Large intestine (tissue), 3 donors: ENCODE measurements around the gene RPS6KA4. TPM values are rescaled to one million over a fixed set of nuclear protein-coding genes. Genes with fewer than 3 reads are reported as not detected.
"Not testable (repeated sequence)": the region's sequence is repeated elsewhere in the genome, so short reads cannot be mapped to it uniquely, and the experiment has no call there.

Experiments used
- DNase-seq, 2 donors: peaks; one replicate each; pipeline versions ENCODE4 v3.0.0 to v3.0.0-alpha.2; 2013
- H3K27ac ChIP-seq: one replicate; pipeline ENCODE4 v1.5.1; 2013; ENCODE audit warnings: low read length
- H3K27me3 ChIP-seq: 2 replicates; pipeline ENCODE4 v1.6.1; 2013; ENCODE audit warnings: low read length; ENCODE audit not compliant: control insufficient read depth, insufficient read depth
- H3K36me3 ChIP-seq: 2 replicates; pipeline ENCODE4 v1.6.1; 2013; ENCODE audit warnings: low read length; ENCODE audit not compliant: control insufficient read depth, insufficient read depth
- H3K4me1 ChIP-seq: one replicate; pipeline ENCODE4 v1.6.1; 2013; ENCODE audit warnings: low read length; ENCODE audit not compliant: control insufficient read depth, insufficient read depth
- H3K4me3 ChIP-seq: one replicate; pipeline ENCODE4 v1.5.1; 2013; ENCODE audit warnings: low read length
- H3K9me3 ChIP-seq: one replicate; pipeline ENCODE4 v1.6.1; 2013; ENCODE audit warnings: mild to moderate bottlenecking, low read depth, low read length, moderate library complexity; ENCODE audit not compliant: control insufficient read depth
- WGBS: methylation state at CpG from one replicate; pipeline ENCODE4 v1.1.5; 2013; ENCODE audit warnings: low lambda C conversion rate; ENCODE audit not compliant: insufficient coverage; 5-methylcytosine and 5-hydroxymethylcytosine counted together
- polyA plus RNA-seq: library from polyadenylated mRNA; unstranded; fragments of 120-200 nt; gene quantifications from one replicate; pipeline ENCODE4 v1.2.1, GENCODE V29; 2013

RPS6KA4 gene
- polyA plus RNA-seq, 1 donor = 25.8 TPM

GRCh38 chr11:64406221-64406946 lies 47.4 kb downstream of the RPS6KA4 start:
- no CpG with 5 or more reads among the region's 10 CpGs for WGBS
- peak; percentile 70 to 78 for DNase-seq
- H3K4me1 ChIP-seq = peaks cover 23% of the 10 kb centered on the region
- H3K36me3 ChIP-seq = no peaks in the 10 kb centered on the region
- H3K27ac ChIP-seq = peak overlapping the region; percentile 26
- H3K9me3 ChIP-seq = no peaks in the 10 kb centered on the region
- H3K27me3 ChIP-seq = no peaks in the 10 kb centered on the region
- no peak overlapping the region for H3K4me3 ChIP-seq

GRCh38 chr11:64407221-64407620 lies 48.3 kb downstream of the RPS6KA4 start:
- Histone ChIP-seq H3K9me3 (no peaks in the 10 kb centered on the region), H3K27me3 (no peaks in the 10 kb centered on the region), H3K36me3 (no peaks in the 10 kb centered on the region), H3K27ac (no peak overlapping the region), H3K4me3 (no peak overlapping the region), H3K4me1 (peaks cover 23% of the 10 kb centered on the region)
- no CpG with 5 or more reads among the region's 11 CpGs for WGBS
- no peak for DNase-seq

- no CpG with 5 or more reads among the region's 2 CpGs for WGBS
- no peak overlapping the region for H3K4me3 ChIP-seq
- no peaks in the 10 kb centered on the region for H3K9me3 ChIP-seq
- no peaks in the 10 kb centered on the region for H3K36me3 ChIP-seq
- no peak overlapping the region for H3K27ac ChIP-seq
- no peak for DNase-seq
- H3K27me3 ChIP-seq = no peaks in the 10 kb centered on the region
- H3K4me1 ChIP-seq = peaks cover 23% of the 10 kb centered on the region
These were observed 48.7 kb downstream of the RPS6KA4 start for GRCh38 chr11:64407630-64408029.

- no CpG with 5 or more reads among the region's 20 CpGs for WGBS
- H3K27me3 ChIP-seq = no peaks in the 10 kb centered on the region
These were observed 50.3 kb downstream of the RPS6KA4 start for GRCh38 chr11:64409278-64409677.

GRCh38 chr11:64409707-64410403 lies 50.9 kb downstream of the RPS6KA4 start:
- DNase-seq = no peak
- H3K27ac ChIP-seq = no peak overlapping the region
- H3K9me3 ChIP-seq = no peaks in the 10 kb centered on the region
- H3K4me1 ChIP-seq = peaks cover 23% of the 10 kb centered on the region
- no peaks in the 10 kb centered on the region for H3K27me3 ChIP-seq
- whole genome bisulfite sequencing = no CpG with 5 or more reads among the region's 16 CpGs
- no peak overlapping the region for H3K4me3 ChIP-seq
- H3K36me3 ChIP-seq = no peaks in the 10 kb centered on the region

More at GRCh38 chr11:64409278-64409677, 50.3 kb downstream of the RPS6KA4 start:
- peaks cover 23% of the 10 kb centered on the region for H3K4me1 ChIP-seq
- no peak overlapping the region for H3K4me3 ChIP-seq
- no peaks in the 10 kb centered on the region for H3K36me3 ChIP-seq
- no peak overlapping the region for H3K27ac ChIP-seq
- H3K9me3 ChIP-seq = no peaks in the 10 kb centered on the region
- no peak for DNase-seq

- no peak for DNase-seq
- H3K9me3 ChIP-seq = no peaks in the 10 kb centered on the region
- H3K36me3 ChIP-seq = no peaks in the 10 kb centered on the region
- H3K27ac ChIP-seq = no peak overlapping the region
- no CpG with 5 or more reads among the region's 7 CpGs for WGBS
- no peaks in the 10 kb centered on the region for H3K27me3 ChIP-seq
- peaks cover 20% of the 10 kb centered on the region for H3K4me1 ChIP-seq
- no peak overlapping the region for H3K4me3 ChIP-seq
These were observed 51.4 kb downstream of the RPS6KA4 start for GRCh38 chr11:64410404-64410734.

GRCh38 chr11:64413417-64413816 lies 54.5 kb downstream of the RPS6KA4 start:
- Histone ChIP-seq H3K9me3 (no peaks in the 10 kb centered on the region), H3K4me3 (no peak overlapping the region), H3K27ac (no peak overlapping the region), H3K4me1 (no peaks in the 10 kb centered on the region), H3K36me3 (no peaks in the 10 kb centered on the region), H3K27me3 (no peaks in the 10 kb centered on the region)
- no peak for DNase-seq
- no CpG with 5 or more reads among the region's 3 CpGs for WGBS

- Histone ChIP-seq H3K9me3 (no peaks in the 10 kb centered on the region), H3K4me3 (no peak overlapping the region), H3K36me3 (no peaks in the 10 kb centered on the region), H3K27me3 (no peaks in the 10 kb centered on the region), H3K4me1 (no peaks in the 10 kb centered on the region), H3K27ac (no peak overlapping the region)
- 55% methylated on average over 3 of the region's 10 CpGs for WGBS
- no peak for DNase-seq
These were observed 56.3 kb downstream of the RPS6KA4 start for GRCh38 chr11:64415286-64415685.

- no CpG with 5 or more reads among the region's 9 CpGs for WGBS
- no peak overlapping the region for H3K27ac ChIP-seq
- no peaks in the 10 kb centered on the region for H3K9me3 ChIP-seq
- no peaks in the 10 kb centered on the region for H3K27me3 ChIP-seq
- H3K36me3 ChIP-seq = no peaks in the 10 kb centered on the region
- no peak for DNase-seq
- no peak overlapping the region for H3K4me3 ChIP-seq
- H3K4me1 ChIP-seq = no peaks in the 10 kb centered on the region
These were observed 57.2 kb downstream of the RPS6KA4 start for GRCh38 chr11:64415996-64416728.

- H3K27ac ChIP-seq, H3K27me3 ChIP-seq, H3K4me1 ChIP-seq, H3K36me3 ChIP-seq, H3K9me3 ChIP-seq, DNase-seq, H3K4me3 ChIP-seq: not testable (repeated sequence)
- 100% methylated on average over 1 of the region's 7 CpGs for WGBS
These were observed 59.3 kb downstream of the RPS6KA4 start for GRCh38 chr11:64418233-64418632.
